Rectal smooth muscle tissue (tissue), 1 donor: ENCODE data around the gene SH3BP2.

Source experiments
- H3K27ac ChIP-seq: one replicate; pipeline ENCODE4 v1.7.0; 2013; ENCODE audit warnings: low read depth, low read length, inconsistent platforms
- H3K27me3 ChIP-seq: one replicate; pipeline ENCODE4 v1.7.0; 2013; ENCODE audit warnings: low read length; ENCODE audit not compliant: control insufficient read depth, insufficient read depth
- H3K36me3 ChIP-seq: one replicate; pipeline ENCODE4 v1.7.0; 2013; ENCODE audit warnings: low read length; ENCODE audit not compliant: control insufficient read depth, insufficient read depth
- H3K4me1 ChIP-seq: one replicate; pipeline ENCODE4 v1.7.0; 2013; ENCODE audit warnings: low read length; ENCODE audit not compliant: control insufficient read depth, insufficient read depth
- H3K4me3 ChIP-seq: one replicate; pipeline ENCODE4 v1.7.0; 2013; ENCODE audit warnings: low read length
- H3K9ac ChIP-seq: one replicate; pipeline ENCODE4 v1.7.0; 2013; ENCODE audit warnings: low read length

The SH3BP2 gene

GRCh38 chr4:2860391-2861348 lies 67.8 kb downstream of the SH3BP2 start:
- H3K4me3 ChIP-seq: no peak overlapping the region
- no peaks in the 10 kb centered on the region for H3K27me3 ChIP-seq
- H3K36me3 ChIP-seq: no peaks in the 10 kb centered on the region
- no peak overlapping the region for H3K27ac ChIP-seq
- peaks cover 35% of the 10 kb centered on the region for H3K4me1 ChIP-seq
- H3K9ac ChIP-seq: no peak overlapping the region

DNA sequence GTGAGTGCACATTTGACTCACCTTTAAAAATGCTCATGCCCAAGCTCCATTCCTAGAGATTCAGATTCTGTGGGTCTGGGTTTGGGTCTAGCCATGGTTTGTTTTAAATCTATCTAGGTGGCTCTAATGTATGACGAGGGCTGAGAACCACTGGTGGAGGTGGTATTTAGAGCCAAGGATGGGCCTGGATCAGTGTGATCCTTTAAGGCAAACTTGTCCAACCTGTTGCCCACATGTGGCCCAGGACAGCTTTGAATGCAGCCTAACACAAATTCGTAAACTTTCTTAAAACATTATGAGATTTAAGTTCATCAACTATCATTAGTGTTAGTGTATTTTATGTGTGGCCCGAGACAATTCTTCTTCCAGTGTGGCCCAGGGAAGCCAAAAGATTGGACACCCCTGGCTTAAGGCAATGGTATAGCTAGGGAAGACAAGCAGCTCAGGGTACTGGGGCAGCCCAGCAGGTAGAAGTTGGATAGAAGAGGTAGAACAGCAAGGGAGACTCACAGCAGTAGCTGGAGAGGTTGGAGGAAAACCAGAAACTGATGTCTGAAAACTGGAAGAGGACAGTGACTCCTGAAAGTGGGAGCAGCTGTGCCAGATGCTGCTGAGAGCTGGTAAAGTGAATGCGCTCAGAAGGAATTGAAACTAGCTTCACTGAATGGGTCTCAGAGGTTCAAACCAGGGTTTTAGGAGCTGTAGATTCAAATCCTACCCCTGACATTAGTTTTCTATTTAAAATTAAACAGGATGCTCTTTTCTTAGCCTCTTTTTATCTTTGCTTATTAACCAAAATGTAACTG lies 68.9 kb downstream of the SH3BP2 start:
- peaks cover 37% of the 10 kb centered on the region for H3K4me1 ChIP-seq
- no peak overlapping the region for H3K4me3 ChIP-seq
- no peaks in the 10 kb centered on the region for H3K27me3 ChIP-seq
- no peak overlapping the region for H3K27ac ChIP-seq
- H3K9ac ChIP-seq: no peak overlapping the region
- no peaks in the 10 kb centered on the region for H3K36me3 ChIP-seq

DNA sequence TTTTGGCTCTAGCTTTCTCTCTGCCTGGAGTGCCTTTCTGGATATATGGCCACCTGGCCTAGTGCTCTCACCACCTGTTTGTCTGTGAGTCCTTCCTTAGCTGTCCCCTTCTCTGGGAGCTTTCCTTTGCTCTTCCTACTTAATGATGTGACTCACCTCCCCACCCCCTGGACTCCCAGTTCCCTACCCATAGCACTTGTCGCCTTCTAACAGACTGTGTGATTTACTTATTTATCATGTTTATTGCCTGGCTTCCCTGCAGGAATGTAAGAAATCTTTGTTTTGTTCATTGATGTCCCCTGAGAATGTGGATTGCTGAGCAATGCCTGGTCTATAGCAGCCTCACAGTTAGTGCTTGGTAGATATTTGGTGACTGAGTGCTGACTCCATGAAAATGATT lies 69.6 kb downstream of the SH3BP2 start:
- Histone ChIP-seq H3K36me3 (no peaks in the 10 kb centered on the region), H3K4me1 (peaks cover 38% of the 10 kb centered on the region), H3K27me3 (no peaks in the 10 kb centered on the region), H3K9ac (no peak overlapping the region), H3K27ac (no peak overlapping the region), H3K4me3 (no peak overlapping the region)

DNA sequence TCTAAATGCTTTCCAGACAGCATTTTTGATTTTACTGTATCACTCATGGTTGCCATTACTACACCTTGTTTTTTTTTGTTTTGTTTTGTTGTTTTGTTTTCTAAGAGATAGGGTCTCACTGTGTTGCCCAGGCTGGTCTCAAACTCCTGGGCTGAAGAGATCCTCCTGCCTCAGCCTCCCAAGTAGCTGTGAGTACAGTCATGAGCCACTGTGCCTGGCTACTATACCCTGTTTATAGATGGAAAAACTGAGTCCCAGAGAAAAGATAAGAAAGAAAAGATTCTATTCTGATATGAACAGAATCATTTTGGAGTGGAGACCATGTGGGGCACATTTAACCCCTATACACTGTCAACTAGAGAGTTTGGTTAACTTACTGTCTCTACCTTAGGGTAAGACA lies 70.8 kb downstream of the SH3BP2 start:
- Histone ChIP-seq H3K4me1 (peaks cover 33% of the 10 kb centered on the region), H3K27me3 (no peaks in the 10 kb centered on the region), H3K4me3 (no peak overlapping the region), H3K36me3 (no peaks in the 10 kb centered on the region), H3K27ac (no peak overlapping the region), H3K9ac (no peak overlapping the region)

DNA sequence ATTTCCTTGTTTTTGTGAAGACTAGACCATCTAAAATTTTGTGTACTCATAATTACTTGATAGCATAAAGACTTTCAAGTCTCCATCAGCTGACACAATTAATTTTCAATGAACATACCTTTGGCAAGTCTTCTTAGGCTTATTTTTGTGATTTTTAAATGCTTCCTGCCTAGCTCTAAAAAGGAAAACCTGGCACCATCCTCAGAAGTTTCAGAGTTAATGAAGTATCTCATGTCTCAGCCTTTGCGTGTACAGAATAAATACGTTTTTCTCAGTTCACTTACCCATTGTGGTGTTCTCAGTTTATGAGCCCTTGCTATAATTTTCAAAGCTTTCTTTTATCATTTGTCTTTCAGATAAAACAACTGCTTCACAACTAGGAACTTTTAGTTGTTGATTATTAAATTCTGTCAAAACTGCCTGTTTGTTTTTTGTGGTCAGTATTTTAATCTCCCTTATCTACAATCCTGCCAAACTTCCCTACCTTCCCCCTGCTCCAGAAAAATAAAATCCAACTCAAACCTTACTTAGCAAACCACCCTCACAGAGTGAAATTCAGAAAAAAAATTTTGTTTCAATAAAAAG lies 72.4 kb downstream of the SH3BP2 start:
- Histone ChIP-seq H3K27ac (no peak overlapping the region), H3K9ac (no peak overlapping the region), H3K27me3 (no peaks in the 10 kb centered on the region), H3K4me3 (no peak overlapping the region), H3K36me3 (no peaks in the 10 kb centered on the region), H3K4me1 (peaks cover 34% of the 10 kb centered on the region)

- H3K27ac ChIP-seq: no peak overlapping the region
- H3K4me1 ChIP-seq: peaks cover 30% of the 10 kb centered on the region
- no peak overlapping the region for H3K4me3 ChIP-seq
Measured at GRCh38 chr4:2866160-2866861, 73.4 kb downstream of the SH3BP2 start.

DNA sequence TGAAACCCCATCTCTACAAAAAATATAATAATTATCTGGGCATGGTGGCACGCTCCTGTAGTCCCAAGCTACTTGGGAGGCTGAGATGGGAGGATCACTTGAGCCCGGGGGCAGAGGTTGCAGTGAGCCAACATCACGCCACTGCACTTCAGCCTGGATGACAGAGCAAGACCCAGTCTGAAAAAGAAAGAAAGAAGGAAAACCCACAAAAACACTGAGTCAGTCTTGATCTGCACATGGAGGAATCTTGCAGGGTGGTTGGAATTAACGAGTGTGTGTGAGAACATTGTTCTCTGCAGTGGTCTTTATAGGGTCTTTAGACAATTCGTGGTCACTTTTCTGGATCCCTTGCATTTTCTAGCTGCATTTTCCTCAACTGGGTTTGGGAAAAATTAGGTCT lies 74.0 kb downstream of the SH3BP2 start:
- no peak overlapping the region for H3K27ac ChIP-seq
- H3K36me3 ChIP-seq: no peaks in the 10 kb centered on the region
- no peaks in the 10 kb centered on the region for H3K27me3 ChIP-seq
- peaks cover 29% of the 10 kb centered on the region for H3K4me1 ChIP-seq
- H3K9ac ChIP-seq: no peak overlapping the region
- no peak overlapping the region for H3K4me3 ChIP-seq

More at GRCh38 chr4:2866160-2866861, 73.4 kb downstream of the SH3BP2 start:
- no peaks in the 10 kb centered on the region for H3K36me3 ChIP-seq
- no peak overlapping the region for H3K9ac ChIP-seq
- H3K27me3 ChIP-seq: no peaks in the 10 kb centered on the region

DNA sequence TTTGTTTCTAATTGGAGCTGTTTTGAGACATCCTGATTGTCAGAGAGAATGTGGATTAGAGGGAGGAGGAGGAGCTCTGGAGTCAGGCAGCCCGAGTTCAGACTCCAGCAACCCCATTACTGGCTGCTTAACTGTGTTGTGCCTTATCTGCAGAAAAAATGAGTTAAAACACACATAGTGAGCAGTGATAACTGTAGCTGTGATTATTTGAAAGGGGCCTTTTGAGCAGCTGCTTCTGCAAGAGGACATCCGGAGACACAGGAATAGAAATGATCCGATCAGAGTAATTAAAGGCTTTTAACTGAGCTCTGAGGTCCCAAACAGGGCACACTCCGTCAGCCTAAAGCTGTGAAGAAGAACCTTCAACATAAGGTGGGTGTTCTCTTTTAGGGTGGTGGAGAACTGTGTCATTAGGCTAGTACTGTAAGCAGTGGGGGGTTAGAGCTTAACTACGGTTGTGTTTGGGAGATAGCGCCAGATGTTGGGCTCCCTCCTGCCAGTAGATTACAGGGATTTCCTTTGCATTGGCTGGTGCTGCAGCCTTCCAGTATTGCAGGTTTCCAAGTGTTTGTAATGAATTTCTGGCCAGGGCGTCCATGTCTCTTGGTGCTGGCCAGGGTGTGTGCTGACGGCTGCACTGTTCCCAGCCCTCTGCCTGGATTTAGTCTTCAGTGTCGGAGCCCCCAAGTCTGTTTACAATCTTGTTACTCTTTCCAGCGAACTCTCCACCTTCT lies 75.0 kb downstream of the SH3BP2 start:
- H3K4me1 ChIP-seq: peaks cover 20% of the 10 kb centered on the region
- peak overlapping the region; percentile 33 for H3K27ac ChIP-seq
- no peaks in the 10 kb centered on the region for H3K27me3 ChIP-seq
- H3K36me3 ChIP-seq: no peaks in the 10 kb centered on the region
- no peak overlapping the region for H3K9ac ChIP-seq
- peak overlapping the region; percentile 28 for H3K4me3 ChIP-seq

DNA sequence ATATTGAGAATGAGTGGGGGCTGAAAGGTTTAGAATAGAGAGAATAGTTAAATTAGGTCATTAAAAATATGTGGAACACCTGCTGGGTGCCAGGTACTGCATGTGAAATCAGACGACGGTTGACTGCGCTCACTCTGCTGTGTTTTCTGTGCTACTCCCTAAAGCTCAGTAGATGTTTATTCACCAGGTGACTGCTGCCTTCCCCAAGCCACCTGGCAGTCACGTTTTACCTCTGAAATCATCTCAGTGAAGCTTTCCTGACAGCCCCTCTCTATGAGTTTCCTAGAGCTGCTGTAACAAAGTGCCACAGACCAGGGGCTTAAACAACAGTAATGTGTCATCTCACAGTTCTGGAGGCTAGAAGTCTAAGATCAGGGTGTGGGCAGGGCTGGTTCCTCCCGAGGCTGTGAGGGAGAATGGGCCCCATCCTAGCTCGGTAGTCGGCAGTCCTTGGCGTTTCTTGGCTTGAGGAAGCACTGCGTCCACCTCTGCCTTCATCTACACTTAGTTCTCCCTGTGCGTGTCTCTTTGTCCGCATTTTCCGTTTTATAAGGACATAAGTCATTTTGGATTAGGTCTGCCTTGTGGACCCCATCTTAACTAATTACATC lies 76.1 kb downstream of the SH3BP2 start:
- H3K4me1 ChIP-seq: peaks cover 17% of the 10 kb centered on the region
- peak overlapping the region; percentile 18 for H3K4me3 ChIP-seq
- H3K36me3 ChIP-seq: no peaks in the 10 kb centered on the region
- H3K27ac ChIP-seq: peak overlapping the region; percentile 33
- H3K27me3 ChIP-seq: no peaks in the 10 kb centered on the region
- no peak overlapping the region for H3K9ac ChIP-seq

DNA sequence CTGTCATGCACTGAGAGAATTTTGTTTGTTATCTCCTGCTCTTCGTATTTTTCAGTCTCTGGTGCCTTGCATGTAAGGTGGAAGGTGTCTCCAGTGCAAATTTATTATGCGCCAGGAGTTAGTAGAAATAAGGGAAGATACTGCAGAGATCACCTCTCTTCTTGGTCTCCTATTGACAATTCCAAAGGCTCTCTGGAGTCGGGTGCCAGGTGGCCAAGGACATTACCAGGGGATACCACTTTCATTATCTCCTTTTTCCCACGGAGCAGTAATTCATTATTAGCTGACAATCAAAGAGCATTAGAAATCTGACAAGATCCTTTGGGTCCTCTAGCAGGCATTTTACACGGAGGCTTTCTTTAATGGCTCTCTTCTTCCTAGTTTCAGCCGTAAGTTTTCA lies 76.8 kb downstream of the SH3BP2 start:
- Histone ChIP-seq H3K27ac (peak overlapping the region; percentile 33), H3K27me3 (no peaks in the 10 kb centered on the region), H3K4me1 (peaks cover 17% of the 10 kb centered on the region), H3K4me3 (no peak overlapping the region), H3K9ac (no peak overlapping the region), H3K36me3 (no peaks in the 10 kb centered on the region)

DNA sequence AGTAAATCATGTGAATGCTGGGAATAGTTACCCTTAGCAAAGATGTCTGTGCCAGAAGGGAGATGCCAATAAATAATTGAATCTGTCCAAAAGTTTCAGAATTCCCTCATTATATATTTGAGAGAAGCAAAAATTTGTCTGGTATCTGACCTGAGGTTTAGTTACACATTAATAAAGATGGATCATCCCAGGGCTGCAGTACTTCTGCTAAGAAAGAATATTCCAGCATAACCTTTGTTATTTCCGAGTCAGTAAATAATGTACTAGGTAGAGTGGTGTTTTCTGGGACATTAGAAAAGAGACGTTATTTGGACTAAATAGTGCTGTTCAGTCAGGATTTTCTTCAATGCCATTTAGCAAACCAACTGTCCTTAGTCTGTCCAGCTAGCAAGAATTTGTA lies 77.2 kb downstream of the SH3BP2 start:
- Histone ChIP-seq H3K27me3 (no peaks in the 10 kb centered on the region), H3K36me3 (no peaks in the 10 kb centered on the region), H3K9ac (no peak overlapping the region), H3K27ac (no peak overlapping the region), H3K4me1 (peaks cover 17% of the 10 kb centered on the region), H3K4me3 (no peak overlapping the region)
